Measurements from ENCODE around the gene SGO2.

- TF ChIP-seq EP300 (IDR thresholded peaks at IDR 0.05) (no peak), POLR2A (IDR thresholded peaks at IDR 0.05; ENCODE audit: low read depth) (no peak)
Measured at GRCh38 chr2:200625282-200625681, 99.3 kb downstream of the SGO2 start.
